Measurements from ENCODE around the gene ASMT.
A peak's percentile ranks its signal among the peaks of the same experiment; 100 is the strongest.
"Not testable (repeated sequence)": the region's sequence is repeated elsewhere in the genome, so short reads cannot be mapped to it uniquely, and the experiment has no call there.

Gene ASMT, protein sequence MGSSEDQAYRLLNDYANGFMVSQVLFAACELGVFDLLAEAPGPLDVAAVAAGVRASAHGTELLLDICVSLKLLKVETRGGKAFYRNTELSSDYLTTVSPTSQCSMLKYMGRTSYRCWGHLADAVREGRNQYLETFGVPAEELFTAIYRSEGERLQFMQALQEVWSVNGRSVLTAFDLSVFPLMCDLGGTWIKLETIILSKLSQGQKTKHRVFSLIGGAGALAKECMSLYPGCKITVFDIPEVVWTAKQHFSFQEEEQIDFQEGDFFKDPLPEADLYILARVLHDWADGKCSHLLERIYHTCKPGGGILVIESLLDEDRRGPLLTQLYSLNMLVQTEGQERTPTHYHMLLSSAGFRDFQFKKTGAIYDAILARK

DNA sequence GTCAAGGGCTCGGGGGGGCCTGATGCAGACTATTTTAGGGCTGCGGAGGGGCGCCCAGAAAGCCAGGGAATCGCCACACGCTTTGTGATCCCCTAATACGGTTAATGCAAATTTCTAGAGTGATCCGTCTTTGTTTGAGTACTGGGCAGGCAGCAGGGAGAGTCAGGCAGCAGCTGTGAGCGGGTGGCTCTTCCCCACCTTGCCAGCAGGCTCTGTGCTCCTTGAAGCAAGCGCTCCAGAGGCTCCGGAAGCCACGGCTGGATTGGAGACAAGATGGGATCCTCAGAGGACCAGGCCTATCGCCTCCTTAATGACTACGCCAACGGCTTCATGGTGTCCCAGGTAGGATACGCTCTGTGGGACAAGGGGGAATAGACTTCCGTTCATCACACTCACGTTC, at the start of gene ASMT:
Gene ASMT, plus strand, starts transcription at position 133 of the 400 bp plus-strand sequence. Its CDS starts 141 bp downstream, at position 274.
- TF ChIP-seq CTCF (IDR thresholded peaks at IDR 0.05; ENCODE audit: control insufficient read depth, extremely low read depth, insufficient read depth) = no peak
- H3K4me3 ChIP-seq (ENCODE audit: low read depth, low read length) = no peak within 1 kb of the TSS
- DNase-seq (ENCODE audit: low read depth) = no peak

- not testable (repeated sequence) for H3K4me3 ChIP-seq (ENCODE audit: low read depth, low read length); DNase-seq (ENCODE audit: low read depth)
These were observed 40.7 kb upstream of the ASMT start for GRCh38 chrX:1574181-1574580.

DNA sequence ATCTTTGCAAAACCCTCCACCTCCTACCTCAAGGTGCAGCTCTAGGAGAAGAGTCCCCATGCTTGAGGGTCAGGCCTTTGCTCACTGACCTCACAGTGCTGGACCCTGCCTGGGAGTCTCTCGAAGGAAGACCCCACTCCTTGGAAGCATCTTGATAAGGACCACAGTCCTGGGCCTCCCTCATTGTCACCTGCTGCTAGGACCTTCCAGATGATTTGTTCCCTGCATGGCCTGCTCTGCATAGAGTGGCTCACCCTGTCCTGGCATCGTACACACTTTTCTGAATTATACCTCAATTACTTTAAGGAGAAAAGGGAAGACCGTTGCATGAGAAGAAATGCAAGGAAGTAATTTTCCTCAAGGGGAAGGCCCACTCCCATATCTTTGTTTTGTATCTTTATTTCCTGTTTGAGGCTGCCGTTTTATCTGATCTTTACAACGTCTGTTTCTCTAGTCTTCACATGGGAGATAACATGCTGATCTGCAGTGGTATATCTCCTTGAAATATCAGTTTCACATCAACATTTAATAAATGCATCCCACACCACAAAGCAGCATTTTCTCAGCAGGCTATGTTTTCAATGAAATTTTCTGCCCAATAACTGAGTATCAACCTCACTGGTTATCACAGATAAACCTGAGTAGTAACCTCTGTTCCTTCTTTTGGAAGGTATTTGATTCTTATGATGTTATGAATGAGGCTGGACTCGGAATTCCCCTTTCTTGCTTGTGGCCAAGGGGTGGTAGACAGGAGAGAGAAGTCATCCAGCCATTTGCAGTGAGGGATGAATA, 38.5 kb upstream of the ASMT start:
- DNase-seq (ENCODE audit: low read depth) = no peak
- no peak overlapping the region for H3K4me3 ChIP-seq (ENCODE audit: low read depth, low read length)
- TF ChIP-seq CTCF (IDR thresholded peaks at IDR 0.05; ENCODE audit: control insufficient read depth, extremely low read depth, insufficient read depth) = no peak

- TF ChIP-seq CTCF (IDR thresholded peaks at IDR 0.05; ENCODE audit: control insufficient read depth, extremely low read depth, insufficient read depth) = no peak
- no peak overlapping the region for H3K4me3 ChIP-seq (ENCODE audit: low read depth, low read length)
- no peak for DNase-seq (ENCODE audit: low read depth)
These were observed 37.0 kb upstream of the ASMT start for GRCh38 chrX:1577845-1578244.

GRCh38 chrX:1578511-1579173, 36.2 kb upstream of the ASMT start:
- DNase-seq (ENCODE audit: low read depth) = no peak
- no peak for TF ChIP-seq CTCF (IDR thresholded peaks at IDR 0.05; ENCODE audit: control insufficient read depth, extremely low read depth, insufficient read depth)
- no peak overlapping the region for H3K4me3 ChIP-seq (ENCODE audit: low read depth, low read length)

GRCh38 chrX:1581132-1581531, 33.7 kb upstream of the ASMT start:
- DNase-seq (ENCODE audit: low read depth) = no peak
- H3K4me3 ChIP-seq (ENCODE audit: low read depth, low read length) = no peak overlapping the region
- TF ChIP-seq CTCF (IDR thresholded peaks at IDR 0.05; ENCODE audit: control insufficient read depth, extremely low read depth, insufficient read depth) = peak; percentile 64
